ENCODE results near the gene ATP5F1D. TPM values are rescaled to one million over a fixed set of nuclear protein-coding genes. Genes with fewer than 3 reads are reported as not detected.
A peak's percentile ranks its signal among the peaks of the same experiment; 100 is the strongest.

ATP5F1D gene
- total RNA-seq, 1 donor from 2014 or later, result 110 TPM

DNA sequence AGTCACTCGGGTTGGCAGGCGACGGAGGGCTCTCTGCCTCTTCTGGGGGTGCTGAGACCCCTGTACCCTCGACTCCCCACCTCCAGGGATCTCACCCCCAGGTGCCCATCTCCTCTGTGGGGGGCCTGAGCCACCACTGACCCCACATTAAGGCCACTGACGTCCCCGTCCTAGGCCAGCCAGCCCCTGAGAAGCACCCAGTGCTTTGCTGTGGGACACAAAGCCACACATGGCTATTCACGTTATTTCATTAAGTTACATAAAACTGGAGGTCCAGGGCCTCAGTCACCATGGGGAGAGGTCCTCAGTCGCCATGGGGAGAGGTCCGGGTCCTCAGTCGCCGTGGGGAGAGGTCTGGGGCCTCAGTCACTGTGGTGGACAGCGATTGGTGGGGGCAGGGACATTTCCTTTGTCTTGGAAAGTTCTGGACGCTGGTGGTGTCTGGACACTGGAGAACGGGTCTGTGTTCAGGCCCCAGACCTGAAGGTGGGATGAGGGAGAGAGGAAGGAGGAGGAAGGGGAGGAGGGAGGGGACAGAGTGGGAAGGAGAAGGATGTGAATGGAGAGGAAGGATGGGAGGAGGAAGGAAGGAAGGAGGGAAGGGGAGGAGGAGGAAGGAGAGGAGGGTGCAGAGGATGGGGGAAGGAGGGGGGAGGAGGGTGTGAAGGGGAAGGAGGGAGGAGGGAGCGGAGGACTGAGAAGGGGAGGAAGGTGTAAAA lies 40.2 kb downstream of the ATP5F1D start:
- Mint-ChIP-seq H3K36me3 (ENCODE audit: low read depth) (peaks cover 2% of the 10 kb centered on the region), H3K4me1 (ENCODE audit: low read depth) (peaks cover 10% of the 10 kb centered on the region), H3K27ac (ENCODE audit: unreplicated experiment) (no peak overlapping the region), H3K4me3 (ENCODE audit: unreplicated experiment) (no peak overlapping the region), H3K9me3 (ENCODE audit: low read depth) (no peaks in the 10 kb centered on the region), H3K27me3 (ENCODE audit: low read depth) (no peaks in the 10 kb centered on the region)
- DNase-seq (ENCODE audit: low spot score), result no peak
- TF ChIP-seq, protein P1, sequence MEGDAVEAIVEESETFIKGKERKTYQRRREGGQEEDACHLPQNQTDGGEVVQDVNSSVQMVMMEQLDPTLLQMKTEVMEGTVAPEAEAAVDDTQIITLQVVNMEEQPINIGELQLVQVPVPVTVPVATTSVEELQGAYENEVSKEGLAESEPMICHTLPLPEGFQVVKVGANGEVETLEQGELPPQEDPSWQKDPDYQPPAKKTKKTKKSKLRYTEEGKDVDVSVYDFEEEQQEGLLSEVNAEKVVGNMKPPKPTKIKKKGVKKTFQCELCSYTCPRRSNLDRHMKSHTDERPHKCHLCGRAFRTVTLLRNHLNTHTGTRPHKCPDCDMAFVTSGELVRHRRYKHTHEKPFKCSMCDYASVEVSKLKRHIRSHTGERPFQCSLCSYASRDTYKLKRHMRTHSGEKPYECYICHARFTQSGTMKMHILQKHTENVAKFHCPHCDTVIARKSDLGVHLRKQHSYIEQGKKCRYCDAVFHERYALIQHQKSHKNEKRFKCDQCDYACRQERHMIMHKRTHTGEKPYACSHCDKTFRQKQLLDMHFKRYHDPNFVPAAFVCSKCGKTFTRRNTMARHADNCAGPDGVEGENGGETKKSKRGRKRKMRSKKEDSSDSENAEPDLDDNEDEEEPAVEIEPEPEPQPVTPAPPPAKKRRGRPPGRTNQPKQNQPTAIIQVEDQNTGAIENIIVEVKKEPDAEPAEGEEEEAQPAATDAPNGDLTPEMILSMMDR (IDR thresholded peaks at IDR 0.05), result no peak

DNA sequence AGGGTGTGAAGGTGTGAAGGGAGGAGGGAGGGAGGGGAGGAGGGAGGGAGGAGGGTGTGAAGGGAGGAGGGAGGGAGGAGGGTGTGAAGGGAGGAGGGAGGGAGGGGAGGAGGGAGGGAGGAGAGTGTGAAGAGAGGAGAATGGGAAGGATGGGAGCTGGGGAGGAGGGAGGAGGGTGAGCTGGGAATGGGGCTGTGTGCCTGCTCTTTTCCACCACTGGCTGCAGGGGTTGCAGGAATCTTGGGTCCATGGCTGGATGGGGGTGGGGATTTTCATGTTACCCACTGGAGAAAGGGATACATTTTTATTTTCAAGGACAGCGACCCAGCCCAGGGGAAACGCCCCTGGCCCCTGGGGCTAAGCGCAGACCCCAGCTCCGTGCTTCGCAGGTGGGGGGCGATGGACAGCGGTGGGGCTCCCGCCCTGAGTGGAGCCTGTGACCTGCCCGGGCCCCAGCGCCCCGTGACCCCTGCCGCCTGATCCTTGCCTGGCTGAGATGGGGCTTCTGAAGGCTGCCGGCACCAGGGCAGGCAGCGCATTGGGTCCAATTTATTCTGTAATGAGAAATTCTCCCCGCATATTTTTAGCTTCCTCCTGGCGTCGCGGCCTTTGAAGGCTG lies 41.1 kb downstream of the ATP5F1D start:
- TF ChIP-seq, protein P1 (IDR thresholded peaks at IDR 0.05), result no peak
- peaks cover 2% of the 10 kb centered on the region for H3K36me3 Mint-ChIP-seq (ENCODE audit: low read depth)
- no peak overlapping the region for H3K27ac Mint-ChIP-seq (ENCODE audit: unreplicated experiment)
- no peak overlapping the region for H3K4me3 Mint-ChIP-seq (ENCODE audit: unreplicated experiment)
- H3K9me3 Mint-ChIP-seq (ENCODE audit: low read depth), result no peaks in the 10 kb centered on the region
- H3K4me1 Mint-ChIP-seq (ENCODE audit: low read depth), result peaks cover 7% of the 10 kb centered on the region
- no peak for DNase-seq (ENCODE audit: low spot score)
- no peaks in the 10 kb centered on the region for H3K27me3 Mint-ChIP-seq (ENCODE audit: low read depth)

DNA sequence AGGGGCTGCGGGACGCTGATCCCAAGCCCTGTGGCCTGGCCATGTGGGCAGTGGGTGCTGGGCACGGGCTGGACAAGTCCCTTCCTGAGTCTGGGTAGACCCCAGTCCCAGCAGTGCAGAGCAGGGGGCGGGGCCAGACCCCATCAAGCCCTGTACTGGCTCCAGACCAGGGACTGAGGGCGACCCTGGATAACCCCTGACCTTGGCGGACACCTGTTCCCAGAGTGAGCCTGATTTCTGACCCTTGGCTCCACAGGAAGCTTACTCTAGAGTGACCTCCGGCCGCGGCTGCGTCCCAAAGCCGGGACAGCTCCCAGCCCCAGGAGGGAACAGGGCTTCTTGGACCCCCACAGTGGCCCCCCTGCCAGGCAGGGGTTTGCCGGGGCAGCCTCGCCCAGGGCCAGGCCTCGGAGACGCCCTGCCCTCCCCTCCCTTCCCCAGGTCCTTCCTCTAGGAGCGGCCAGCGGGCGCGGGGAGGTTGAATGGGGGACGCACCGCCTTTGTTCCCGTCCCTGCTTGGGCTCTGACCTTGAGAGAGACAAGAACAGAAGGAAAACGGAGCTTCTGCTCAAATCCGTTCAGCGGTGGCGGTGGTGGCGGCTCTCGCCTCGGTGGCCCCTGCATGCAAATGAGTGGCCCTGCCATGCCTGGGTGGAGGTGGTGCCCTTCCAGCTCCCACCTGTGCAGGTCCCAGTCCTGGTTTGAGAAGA lies 41.8 kb downstream of the ATP5F1D start:
- H3K4me3 Mint-ChIP-seq (ENCODE audit: unreplicated experiment), result no peak overlapping the region
- H3K27me3 Mint-ChIP-seq (ENCODE audit: low read depth), result no peaks in the 10 kb centered on the region
- peaks cover 7% of the 10 kb centered on the region for H3K4me1 Mint-ChIP-seq (ENCODE audit: low read depth)
- H3K27ac Mint-ChIP-seq (ENCODE audit: unreplicated experiment), result no peak overlapping the region
- H3K36me3 Mint-ChIP-seq (ENCODE audit: low read depth), result peaks cover 2% of the 10 kb centered on the region
- no peak for DNase-seq (ENCODE audit: low spot score)
- TF ChIP-seq, protein P1 (IDR thresholded peaks at IDR 0.05), result no peak
- H3K9me3 Mint-ChIP-seq (ENCODE audit: low read depth), result no peaks in the 10 kb centered on the region

DNA sequence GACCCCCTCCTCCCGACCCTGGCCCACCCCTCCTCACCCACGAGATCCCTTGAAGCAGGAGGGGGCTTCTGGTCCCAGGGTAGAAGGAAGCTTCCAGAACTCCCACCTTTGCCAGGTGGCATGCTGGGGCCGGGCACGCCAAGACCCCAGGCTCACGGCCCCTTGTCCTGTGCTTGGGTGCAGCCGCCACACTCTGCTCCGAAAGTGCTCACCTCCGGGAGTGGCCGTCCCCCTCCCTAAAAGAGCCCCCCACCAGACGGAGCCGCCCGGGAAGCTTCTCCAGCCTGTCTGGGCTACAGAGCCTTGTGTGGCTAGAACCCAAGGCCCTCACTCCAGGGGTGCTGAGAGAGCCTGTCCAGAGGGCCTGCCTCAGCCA lies 42.4 kb downstream of the ATP5F1D start:
- TF ChIP-seq, protein P1 (IDR thresholded peaks at IDR 0.05), result no peak
- no peak for DNase-seq (ENCODE audit: low spot score)
- Mint-ChIP-seq H3K36me3 (ENCODE audit: low read depth) (peaks cover 2% of the 10 kb centered on the region), H3K4me1 (ENCODE audit: low read depth) (peaks cover 7% of the 10 kb centered on the region), H3K9me3 (ENCODE audit: low read depth) (no peaks in the 10 kb centered on the region), H3K4me3 (ENCODE audit: unreplicated experiment) (peak overlapping the region; percentile 40), H3K27ac (ENCODE audit: unreplicated experiment) (no peak overlapping the region), H3K27me3 (ENCODE audit: low read depth) (no peaks in the 10 kb centered on the region)

DNA sequence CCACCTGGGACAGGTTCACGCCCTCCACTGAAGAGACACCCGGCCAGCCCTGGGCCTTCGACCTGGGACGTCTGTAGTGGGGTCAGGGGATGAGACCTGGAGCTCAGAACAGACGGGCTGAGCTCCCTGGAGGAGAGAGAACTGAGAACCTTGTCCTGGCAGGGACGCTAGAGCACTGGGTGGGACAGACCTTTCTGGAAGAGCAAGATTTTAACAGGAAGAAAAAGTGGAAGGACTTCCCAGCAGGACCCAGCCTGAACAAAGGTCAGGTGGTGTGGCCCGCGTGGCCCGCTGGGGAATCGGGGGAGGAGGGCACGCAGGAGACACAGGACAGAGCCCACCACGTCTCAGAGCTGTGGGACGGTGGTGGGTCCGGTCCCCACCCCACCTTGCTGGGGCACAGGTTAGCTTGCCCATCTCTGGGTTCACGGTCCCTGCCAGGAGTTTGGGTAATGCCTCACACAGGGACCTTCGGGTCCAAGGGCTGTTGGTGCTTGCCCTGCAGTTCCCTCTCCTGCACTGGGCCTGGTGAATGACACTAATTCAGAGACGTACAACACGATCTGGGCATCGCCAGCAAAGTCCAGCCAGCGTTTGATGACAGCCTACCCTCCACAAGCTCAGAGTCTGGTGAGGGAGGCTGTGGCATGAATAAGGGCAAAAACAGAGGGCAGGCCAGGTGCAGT lies 42.9 kb downstream of the ATP5F1D start:
- Mint-ChIP-seq H3K27ac (ENCODE audit: unreplicated experiment) (no peak overlapping the region), H3K4me1 (ENCODE audit: low read depth) (peaks cover 7% of the 10 kb centered on the region), H3K27me3 (ENCODE audit: low read depth) (no peaks in the 10 kb centered on the region), H3K9me3 (ENCODE audit: low read depth) (no peaks in the 10 kb centered on the region), H3K36me3 (ENCODE audit: low read depth) (peaks cover 2% of the 10 kb centered on the region), H3K4me3 (ENCODE audit: unreplicated experiment) (peak overlapping the region; percentile 57)
- TF ChIP-seq, protein P1 (IDR thresholded peaks at IDR 0.05), result no peak
- no peak for DNase-seq (ENCODE audit: low spot score)
